HG03575 (cell line): ENCODE measurements around the gene CDH13.

Experiments
- ATAC-seq: cut with Tn5 transposase; IDR thresholded peaks from one replicate; pipeline ENCODE4 v1.9.1; 2021; ENCODE audit not compliant: unreplicated experiment, insufficient number of reproducible peaks, low FRiP score; ENCODE audit errors: extremely low read depth

Gene CDH13

DNA sequence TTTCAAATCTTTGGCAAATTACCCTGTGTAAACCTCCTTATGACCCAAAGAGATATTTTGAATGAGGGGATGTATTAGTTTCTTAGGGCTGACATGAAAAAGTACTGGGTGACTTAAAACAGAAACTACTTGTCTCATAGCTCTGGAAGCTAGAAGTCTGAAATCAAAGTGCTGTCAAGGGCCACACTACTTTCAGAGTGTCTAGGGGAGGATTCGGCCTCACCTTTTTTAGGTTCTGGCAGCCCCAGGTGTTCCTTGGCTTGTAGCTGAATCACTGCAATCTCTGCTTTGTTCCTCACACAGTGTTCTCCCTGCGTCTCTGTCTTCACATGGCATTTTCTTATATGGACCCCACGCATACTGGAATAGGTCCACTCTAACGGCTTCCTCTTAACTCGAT, 322.2 kb downstream of the CDH13 start:
- no peak for ATAC-seq

DNA sequence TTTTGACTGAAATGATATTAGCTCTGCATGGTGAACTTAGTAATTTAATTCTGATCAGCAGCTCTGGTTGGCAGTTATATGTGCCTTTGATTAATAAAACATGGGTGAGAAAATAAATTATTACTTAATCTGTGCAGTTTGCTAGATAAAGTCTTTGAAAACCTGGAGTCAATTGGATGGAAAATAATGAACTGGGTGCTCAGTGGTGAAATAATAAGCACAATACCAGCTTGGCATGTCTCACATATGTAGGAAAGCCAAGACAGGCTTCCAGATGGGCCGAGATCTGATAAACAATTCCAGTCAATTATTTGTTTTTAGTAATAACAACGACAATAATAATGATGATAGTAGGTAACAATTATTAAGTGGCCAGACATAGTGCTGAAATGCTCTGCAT, 326.7 kb downstream of the CDH13 start:
- no peak for ATAC-seq

DNA sequence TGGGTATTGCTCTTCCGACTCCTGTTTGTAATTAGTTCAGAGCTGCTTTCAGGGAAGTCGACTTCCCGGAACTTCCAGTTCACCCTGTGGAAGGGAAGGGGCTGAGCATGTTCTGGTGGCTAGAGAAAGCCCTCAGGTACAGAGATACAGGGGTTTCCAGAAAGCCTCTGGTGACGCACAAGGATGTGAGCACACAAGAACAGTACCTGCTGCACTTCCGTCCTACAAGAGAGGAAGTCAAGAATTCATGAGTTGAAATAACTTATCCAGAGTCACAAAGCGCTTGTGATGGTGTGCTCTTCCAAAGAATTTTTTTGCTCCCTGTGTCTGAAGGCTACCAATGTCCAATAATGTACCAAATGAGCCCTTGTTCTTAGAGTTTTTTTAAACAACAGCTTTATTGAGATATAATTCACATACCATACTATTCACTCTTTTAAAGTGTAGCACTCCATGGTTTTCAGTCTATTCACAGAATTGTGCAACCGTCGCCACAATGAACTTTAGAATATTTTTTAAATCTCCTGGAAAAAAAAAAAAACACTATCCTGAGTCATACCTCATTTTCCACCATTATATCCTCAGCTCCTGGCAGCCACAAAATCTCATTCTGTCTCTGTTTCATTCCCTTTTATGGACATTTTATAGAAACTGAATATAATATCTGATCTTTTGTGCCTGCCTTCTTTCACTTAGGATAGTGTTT, 327.6 kb downstream of the CDH13 start:
- no peak for ATAC-seq

DNA sequence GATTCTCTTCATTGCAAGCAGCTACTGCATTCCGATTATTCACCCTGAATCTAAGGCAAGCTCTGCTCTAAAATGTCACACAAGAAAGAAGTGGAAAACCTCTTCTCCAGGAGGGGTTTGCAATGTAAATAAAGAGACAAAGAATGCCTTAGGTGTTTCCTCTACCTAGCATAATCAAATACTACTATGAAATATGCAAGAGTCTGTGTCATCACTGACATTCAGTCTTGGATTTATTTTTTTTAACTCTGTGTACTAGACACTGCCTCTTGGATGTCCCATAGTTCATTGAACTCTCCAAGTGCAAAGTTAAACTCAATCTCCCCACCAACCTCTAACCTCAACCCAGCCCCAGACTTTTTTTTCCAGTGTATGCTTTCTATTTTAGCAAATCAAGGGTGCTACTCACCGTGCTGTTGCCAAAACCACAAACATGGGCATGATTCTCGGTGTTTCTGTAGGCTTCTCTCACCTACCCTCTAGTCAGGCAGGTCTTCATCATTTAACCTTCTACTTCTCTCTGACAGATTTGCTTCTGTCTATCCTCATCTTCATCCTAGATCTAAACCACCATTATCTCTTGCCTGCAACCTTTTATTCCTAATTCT, 329.1 kb downstream of the CDH13 start:
- no peak for ATAC-seq

DNA sequence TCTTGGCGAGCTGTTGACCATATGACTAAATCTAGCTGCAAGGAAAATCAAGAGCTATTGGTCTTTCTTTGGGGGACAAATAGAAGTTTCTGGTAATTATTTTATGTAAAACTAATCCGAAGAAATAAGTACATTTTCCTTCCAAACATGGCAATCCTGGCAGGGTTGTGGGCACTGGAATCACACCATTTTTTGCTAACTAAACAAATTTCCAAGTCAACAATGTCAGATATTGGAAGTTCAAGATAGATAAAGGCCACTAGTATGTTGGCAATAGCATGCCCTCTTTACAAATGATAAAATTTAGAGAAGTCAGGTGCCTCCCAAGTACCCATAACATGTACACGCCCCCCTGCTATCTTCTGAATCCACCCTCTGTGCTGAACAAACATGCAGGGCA, 330.4 kb downstream of the CDH13 start:
- ATAC-seq = no peak

DNA sequence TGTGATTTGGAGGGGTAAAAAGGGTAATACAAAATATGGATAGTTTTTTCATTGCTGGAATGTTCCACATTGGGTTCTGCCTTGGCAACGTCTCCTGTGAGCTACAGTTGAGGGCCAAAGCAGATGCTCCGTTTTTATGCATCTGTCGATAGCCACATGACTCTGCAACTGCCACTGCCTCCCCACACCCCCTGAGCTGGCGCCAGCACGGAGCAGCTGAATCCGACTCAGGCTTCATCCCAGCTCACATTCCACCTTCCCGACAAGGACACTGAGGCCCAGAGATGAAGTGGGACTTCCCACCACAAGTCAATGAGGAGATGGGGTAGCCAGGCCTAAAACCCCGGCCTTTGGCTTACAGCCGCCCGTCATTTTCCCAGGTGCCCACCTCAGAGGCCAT, 334.1 kb downstream of the CDH13 start:
- ATAC-seq = no peak

DNA sequence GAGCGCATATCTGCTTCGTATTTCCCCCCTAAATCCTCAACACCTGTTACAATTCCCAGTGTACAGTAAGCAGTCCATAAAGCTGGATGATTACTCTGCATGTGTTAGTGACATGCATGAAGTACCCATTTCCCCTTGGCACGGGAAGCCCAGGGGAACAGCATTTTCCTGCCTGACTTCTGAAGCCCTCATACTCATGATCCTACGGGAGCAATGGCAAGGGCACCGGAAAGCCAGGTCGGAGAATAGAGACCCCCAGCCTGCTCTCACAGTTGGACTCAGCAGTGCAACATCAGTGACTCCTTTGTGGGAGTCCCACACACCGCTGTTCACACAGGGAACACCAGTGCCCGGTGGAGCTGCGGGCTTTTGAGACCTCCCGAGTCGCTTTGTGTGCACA, 336.9 kb downstream of the CDH13 start:
- ATAC-seq = no peak

DNA sequence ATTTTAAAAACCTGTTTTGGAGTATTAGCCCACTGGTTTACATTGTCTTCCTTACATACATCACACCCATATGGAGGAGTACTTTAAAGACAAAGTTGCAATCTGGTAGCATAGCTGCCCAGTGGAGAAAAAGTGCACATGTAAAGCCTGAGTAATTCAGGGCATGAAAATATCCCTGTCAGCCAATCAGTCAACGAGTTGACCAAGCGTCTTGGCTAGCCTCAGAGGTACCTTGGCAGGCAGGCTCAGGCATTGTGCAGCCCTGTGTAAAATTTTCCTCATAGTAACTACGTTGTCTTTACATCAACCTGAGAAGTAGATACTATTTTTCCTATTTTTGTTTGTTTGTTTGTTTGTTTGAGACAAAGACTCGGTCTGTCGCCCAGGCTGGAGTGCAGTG, 339.0 kb downstream of the CDH13 start:
- no peak for ATAC-seq

DNA sequence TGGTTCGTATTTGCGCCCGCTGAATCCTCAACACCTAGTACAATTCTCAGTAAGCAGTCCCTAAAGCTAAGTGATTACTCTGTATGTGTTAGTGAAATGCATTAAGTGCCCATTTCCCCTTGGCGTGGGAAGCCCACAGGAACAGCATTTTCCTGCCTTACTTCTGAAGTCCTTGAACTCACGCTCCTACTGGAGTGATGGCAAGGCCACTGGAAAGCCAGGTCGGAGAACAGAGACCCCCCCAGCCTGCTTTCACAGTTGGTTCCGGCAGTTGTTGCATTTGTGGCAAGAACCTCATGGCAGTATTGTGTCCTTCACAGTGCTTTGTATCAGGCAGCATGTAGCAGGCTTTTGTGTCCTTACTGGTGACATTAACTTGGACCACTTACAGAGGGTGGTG, 340.7 kb downstream of the CDH13 start:
- ATAC-seq = no peak

DNA sequence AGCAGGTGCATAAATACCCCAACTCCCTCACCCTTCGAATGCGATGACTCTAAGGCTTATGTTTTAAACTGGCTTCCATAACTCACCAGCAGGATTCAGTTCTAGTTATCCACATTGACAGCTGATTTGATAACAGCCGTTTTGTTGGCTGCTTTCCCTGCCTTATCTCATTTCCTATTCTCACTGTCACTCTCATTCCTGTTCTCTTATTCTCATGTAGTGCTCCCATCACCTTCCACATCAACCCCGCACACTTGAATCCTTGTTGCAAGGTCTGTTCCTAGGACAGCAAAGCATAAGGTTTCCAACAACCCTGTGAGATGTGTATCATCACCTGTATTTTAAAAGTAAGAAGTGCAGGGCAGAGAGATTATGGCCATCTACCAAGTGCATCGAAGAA, 344.4 kb downstream of the CDH13 start:
- ATAC-seq = no peak

DNA sequence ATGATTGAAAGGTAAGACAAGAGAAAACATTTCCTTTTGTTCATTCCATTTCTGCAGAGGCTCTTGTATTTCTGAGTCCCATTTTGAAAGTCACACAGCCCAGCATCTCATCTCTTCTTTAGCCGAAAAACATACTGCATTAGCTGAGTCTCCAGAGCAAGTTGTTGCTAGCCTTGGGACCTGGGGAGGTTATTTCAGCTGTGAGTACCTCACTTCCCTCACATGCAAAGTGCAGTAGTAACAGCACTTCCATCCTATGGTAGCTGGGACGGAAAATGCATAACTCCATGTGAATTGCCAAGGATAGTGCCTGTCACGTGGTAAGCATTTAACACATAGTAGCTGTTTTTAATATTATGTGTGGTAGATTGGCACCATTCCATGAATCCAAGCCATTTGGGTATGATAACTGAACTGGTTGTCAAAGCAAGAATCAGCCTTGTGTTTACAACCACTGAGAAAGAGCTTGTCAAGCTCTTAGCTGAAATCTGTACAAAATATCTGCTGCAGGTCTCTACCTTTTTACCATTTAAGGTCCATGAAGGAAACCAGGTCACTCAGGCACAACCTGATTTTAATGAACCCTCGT, 345.7 kb downstream of the CDH13 start:
- no peak for ATAC-seq

DNA sequence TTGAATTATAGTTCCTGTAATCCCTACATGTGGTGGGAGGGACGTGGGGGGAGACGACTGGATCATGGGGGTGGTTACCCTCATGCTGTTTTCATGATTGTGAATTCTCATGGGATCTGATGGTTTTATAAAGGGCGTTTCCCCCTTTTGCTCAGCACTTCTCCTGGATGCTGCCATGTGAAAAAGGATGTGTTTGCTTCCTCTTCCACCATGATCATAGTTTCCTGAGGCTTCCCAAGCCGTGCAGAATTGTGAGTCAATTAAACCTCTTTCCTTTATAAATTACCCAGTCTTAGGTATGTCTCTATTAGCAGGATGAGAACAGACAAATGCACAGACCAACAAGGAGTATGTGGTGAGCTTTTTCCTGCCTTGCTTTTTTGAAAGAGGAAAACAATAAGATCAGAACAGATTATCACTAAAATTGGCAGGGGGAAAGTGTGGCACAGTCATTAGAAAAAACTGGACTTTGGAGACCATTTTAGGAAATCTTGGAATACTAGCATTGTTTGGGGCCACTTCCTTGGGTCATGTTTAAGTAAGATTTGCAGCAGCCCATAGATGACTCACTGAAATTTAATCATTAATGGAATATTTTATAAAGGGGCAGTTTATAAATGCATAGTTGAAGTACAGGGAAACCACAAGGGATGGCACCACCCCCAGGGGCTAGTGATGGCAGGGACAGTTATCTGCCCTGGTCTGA, 352.8 kb downstream of the CDH13 start:
- ATAC-seq = no peak

DNA sequence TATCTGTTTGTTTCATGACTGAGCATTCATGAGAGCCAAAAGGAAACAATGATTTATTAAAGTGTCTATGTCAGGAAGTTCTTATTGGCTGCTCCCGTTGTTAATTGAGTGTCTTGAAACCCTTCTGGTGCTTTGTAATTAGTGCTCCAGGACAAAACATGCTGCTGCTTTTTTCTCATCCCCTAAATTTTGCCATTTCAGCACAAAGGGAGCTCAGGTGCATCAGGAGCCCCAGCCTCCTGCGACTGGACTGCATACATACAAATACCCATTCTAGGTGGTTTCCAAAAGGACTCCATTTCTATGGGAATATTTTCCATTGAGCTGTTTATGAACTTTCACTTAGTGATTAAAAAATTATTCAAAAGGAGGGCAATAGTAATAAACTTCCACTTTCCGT, 354.0 kb downstream of the CDH13 start:
- ATAC-seq = no peak

DNA sequence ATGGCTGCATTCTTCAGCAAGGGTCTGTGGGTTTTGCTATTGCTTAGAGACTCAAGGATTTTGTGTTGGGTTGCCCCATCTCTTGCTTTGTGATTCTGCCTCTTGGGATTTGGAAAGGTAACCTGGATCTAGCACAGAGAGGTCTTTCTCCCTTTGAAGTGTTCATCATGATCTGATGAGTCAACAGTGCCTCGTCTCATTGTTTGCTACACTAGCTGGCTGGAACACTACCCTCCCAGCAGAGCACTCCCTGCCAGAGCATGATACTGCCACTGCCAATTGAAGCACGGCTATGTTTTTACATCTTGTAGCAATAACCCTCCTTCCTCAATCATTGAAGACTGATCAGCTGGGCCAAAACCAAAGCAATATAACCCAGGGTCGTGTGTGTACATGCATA, 361.0 kb downstream of the CDH13 start:
- no peak for ATAC-seq

DNA sequence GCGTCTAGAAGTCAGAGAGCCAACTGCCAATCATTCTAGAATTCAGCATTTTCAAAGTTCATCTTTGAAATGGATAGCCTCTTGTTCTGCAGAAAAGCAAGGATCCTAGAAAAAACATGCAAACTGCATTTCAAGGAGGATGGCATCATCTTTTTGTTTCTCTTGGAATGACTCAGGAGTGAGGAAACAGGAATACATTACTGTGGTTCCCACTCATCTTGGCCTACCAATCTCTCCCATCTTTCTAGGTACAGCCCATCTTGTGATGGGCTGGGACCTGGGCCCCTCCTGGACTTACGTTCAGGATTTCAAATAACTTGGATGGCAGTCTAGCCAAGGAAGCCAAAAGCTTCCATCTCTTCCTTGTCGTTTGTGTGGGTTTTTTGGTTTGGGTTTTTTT, 363.4 kb downstream of the CDH13 start:
- ATAC-seq = no peak

DNA sequence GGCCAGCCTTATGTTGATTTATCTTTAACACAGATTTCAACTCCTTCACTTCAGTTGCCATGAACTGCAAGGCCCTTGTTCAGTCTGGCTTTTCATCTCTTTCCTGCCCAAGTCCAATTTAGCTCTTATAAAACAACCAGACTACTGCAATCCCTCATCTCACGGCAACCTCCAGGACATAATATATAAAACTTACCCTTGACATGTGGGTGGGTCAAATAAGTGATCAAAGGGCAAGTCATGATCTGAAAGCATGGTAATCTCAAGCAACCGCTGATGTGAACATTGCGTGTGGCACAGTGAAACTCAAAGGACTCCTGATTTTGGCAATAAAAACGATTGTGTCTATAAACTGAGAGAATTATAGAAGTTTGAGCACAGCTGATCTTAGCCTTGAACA, 364.6 kb downstream of the CDH13 start:
- no peak for ATAC-seq

DNA sequence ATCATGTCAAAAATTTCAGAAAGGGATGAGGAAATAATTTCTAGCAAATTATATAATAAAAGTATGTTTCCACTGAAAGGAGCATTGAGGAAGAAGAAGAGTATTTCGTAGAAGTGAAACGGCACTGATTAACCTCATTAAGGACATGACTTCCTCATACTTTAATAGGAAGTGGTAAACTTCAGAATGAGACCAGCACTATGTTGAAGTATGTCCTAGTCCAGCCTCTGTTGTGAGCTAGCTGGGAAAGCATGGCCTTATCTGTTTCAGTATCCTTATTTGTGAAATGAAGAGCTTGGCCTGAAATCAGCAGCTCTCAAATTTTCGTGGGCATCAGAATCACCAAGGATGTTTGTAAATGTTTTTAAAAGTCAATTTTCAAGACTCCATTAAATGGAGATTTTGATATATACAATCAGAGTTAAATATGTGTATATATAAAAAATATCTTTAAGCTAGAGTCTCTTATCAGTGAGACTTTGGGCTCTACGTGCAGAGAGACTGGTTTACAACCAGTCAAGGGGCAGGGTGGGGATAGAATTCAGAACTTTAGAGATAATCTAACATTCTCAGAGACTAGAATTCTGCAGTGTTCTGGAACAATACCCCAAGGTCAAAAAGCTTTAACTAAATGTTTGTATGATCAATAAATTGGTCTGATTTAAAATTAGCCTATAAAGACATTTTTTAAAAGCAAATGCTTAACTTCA, 365.4 kb downstream of the CDH13 start:
- no peak for ATAC-seq

DNA sequence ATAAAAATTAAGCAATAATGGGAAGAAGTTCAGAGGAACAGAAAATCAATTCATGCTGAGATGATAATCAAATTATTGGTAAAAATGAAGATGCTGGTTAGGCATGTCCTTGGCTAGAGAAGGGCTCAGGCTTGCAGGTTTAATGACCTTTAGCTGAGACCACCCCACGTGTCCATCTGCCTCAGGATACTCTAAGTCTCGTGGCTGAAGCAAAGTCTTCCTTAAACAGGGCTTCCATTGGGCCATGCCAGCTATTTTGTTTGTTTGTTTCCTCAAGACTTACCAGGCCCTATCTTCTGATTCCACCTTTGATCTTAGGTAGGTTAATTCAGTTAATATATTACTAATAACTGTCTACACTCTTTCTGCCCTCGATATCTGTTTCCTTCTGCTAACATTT, 366.0 kb downstream of the CDH13 start:
- no peak for ATAC-seq

DNA sequence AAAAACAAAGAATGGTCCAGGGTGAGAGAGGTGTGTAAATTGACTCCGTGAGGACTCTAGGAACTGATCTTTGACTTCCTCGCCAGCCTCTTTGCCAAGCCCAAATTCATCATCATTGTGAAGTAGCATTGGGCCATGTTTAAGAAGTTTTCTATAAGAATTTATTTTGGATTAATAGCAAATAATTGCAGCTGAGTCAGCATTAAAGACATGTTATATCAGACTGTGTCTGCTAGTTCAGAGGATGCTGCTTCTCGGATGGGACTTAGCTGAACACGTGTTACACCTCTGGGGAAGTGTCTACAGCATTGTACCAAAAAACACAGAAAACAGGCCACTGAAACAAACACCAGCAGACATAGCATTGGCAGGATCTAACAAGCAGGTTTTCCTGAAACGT, 366.6 kb downstream of the CDH13 start:
- no peak for ATAC-seq

DNA sequence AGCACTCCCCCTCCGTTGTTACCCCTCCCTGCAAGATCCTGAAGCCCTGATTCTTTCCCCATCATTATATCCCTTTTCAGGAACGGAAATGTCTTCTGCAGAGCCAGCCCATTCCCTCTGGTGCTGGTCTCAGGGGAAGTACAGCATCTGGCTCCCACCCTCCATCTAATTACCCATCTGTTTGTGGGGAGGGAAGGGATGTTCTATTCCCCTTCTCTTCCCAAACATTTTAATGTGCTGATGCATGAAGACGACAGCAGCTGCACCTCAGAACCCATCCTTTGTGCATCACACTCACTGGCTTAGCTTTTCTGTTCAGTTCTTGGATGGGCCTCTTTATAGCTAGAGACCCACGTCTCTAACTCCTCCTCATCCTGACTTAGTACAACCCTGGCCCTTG, 367.2 kb downstream of the CDH13 start:
- no peak for ATAC-seq
